SK-N-SH (cell line): ENCODE data around the gene MCC. TPM values are rescaled to one million over a fixed set of nuclear protein-coding genes. Genes with fewer than 3 reads are reported as not detected.

Source experiments
- CTCF ChIA-PET: fragments of 300-600, 350-600 bp; formaldehyde crosslinking; extraction: SDS; loops from one replicate; lab custom pipeline; 2021; lab: Yijun Ruan, JAX
- POLR2A ChIA-PET: fragments of 350-600 bp; sonication (Branson Sonifier 250); formaldehyde crosslinking; extraction: SDS; loops from one replicate; lab custom pipeline; 2020; ENCODE audit warnings: antibody characterized with exemption, inconsistent platforms; lab: Yijun Ruan, JAX
- DNase-seq: peaks from one replicate; pipeline ENCODE4 v3.0.0; 2012
- H2AFZ ChIP-seq: fragments of 200-600 bp; sonication (generic); 2 replicates; pipeline ENCODE4 v1.8.1; 2016; ENCODE audit warnings: antibody characterized with exemption, mild to moderate bottlenecking, low read depth
- H3F3A ChIP-seq: fragments of 200-600 bp; sonication (generic); replicated peaks from 2 replicates; pipeline ENCODE3; 2016; ENCODE audit warnings: antibody characterized with exemption, mild to moderate bottlenecking; ENCODE audit not compliant: insufficient read depth
- H3K27ac ChIP-seq, 2 experiments: fragments of 200-500 bp in 1 of 2; fragments of 200-600 bp in 1 of 2; sonication (Bioruptor generic) in 1 of 2; sonication (generic), shearing (Covaris generic) in 1 of 2; 2 replicates each; pipeline versions ENCODE4 v1.5.1 to v1.6.1; 2014 to 2016; ENCODE audit warnings: low read depth in 2 of 2, inconsistent platforms in 1 of 2, low read length in 1 of 2, mild to moderate bottlenecking in 1 of 2, mixed read lengths in 1 of 2
- H3K27me3 ChIP-seq: fragments of 200-600 bp; sonication (generic), shearing (Covaris generic); 2 replicates; pipeline ENCODE4 v1.6.1; 2016; ENCODE audit warnings: mixed run types; ENCODE audit not compliant: insufficient read depth
- H3K36me3 ChIP-seq, 2 experiments: fragments of 200-500 bp in 1 of 2; fragments of 200-600 bp in 1 of 2; sonication (Bioruptor generic) in 1 of 2; sonication (generic) in 1 of 2; replicated peaks in 1 of 2; 2 replicates each; pipeline versions ENCODE3 to v1.5.1; 2014 to 2016; ENCODE audit warnings: low read length in 1 of 2, mild to moderate bottlenecking in 1 of 2; ENCODE audit not compliant: insufficient read depth in 2 of 2, control insufficient read depth in 1 of 2
- H3K4me1 ChIP-seq, 2 experiments: fragments of 200-500 bp in 1 of 2; fragments of 200-600 bp in 1 of 2; sonication (Bioruptor generic) in 1 of 2; sonication (generic), shearing (Covaris generic) in 1 of 2; 2 replicates each; pipeline versions ENCODE4 v1.5.1 to v1.6.1; 2014 to 2016; ENCODE audit warnings: low read depth in 1 of 2, low read length in 1 of 2, mixed run types in 1 of 2; ENCODE audit not compliant: insufficient read depth in 2 of 2, control insufficient read depth in 1 of 2
- H3K4me2 ChIP-seq: fragments of 200-600 bp; sonication (generic), shearing (Covaris generic); 2 replicates; pipeline ENCODE4 v1.6.1; 2017; ENCODE audit warnings: mixed run types
- H3K4me3 ChIP-seq, 2 experiments: fragments of 200-500 bp in 1 of 2; fragments of 200-600 bp in 1 of 2; sonication (Bioruptor generic) in 1 of 2; sonication (generic), shearing (Covaris generic) in 1 of 2; 2 replicates each; pipeline versions ENCODE4 v1.5.1 to v1.8.1; 2014 to 2016; ENCODE audit warnings: low read depth in 2 of 2, inconsistent platforms in 1 of 2, low read length in 1 of 2, mild to moderate bottlenecking in 1 of 2, mixed read lengths in 1 of 2, moderate library complexity in 1 of 2
- H3K79me2 ChIP-seq: fragments of 200-600 bp; sonication (generic); 2 replicates; pipeline ENCODE4 v1.8.1; 2017; ENCODE audit warnings: mild to moderate bottlenecking; ENCODE audit not compliant: insufficient read depth
- H3K9ac ChIP-seq: fragments of 200-600 bp; sonication (generic); 2 replicates; pipeline ENCODE4 v1.6.1; 2017; ENCODE audit warnings: mixed run types
- H3K9me2 ChIP-seq: fragments of 200-600 bp; sonication (generic); 2 replicates; pipeline ENCODE4 v1.6.1; 2017; ENCODE audit warnings: mixed run types
- H3K9me3 ChIP-seq: fragments of 200-600 bp; sonication (generic); 2 replicates; pipeline ENCODE4 v1.6.1; 2017; ENCODE audit warnings: mixed run types, mild to moderate bottlenecking, moderate library complexity
- H4K20me1 ChIP-seq: fragments of 200-600 bp; sonication (generic); 2 replicates; pipeline ENCODE4 v1.6.1; 2017; ENCODE audit warnings: mild to moderate bottlenecking, mixed run types; ENCODE audit not compliant: insufficient read depth
- ELF1 ChIP-seq: IDR thresholded peaks from 2 replicates; pipeline ENCODE4 v1.4.0; 2012
- EP300 ChIP-seq, 2 experiments: IDR thresholded peaks; 2 replicates each; pipeline versions ENCODE4 v1.4.0 to v1.6.1; 2012; ENCODE audit warnings: borderline replicate concordance in 1 of 2, low read depth in 1 of 2, low read length in 1 of 2
- FOSL2 ChIP-seq: IDR thresholded peaks from 2 replicates; pipeline ENCODE4 v1.4.0; 2012; ENCODE audit warnings: low read depth, mild to moderate bottlenecking, moderate library complexity, borderline replicate concordance
- FOXM1 ChIP-seq: IDR thresholded peaks from 2 replicates; pipeline ENCODE4 v1.4.0; 2012; ENCODE audit warnings: low read depth, mild to moderate bottlenecking
- GABPA ChIP-seq: IDR thresholded peaks from 2 replicates; pipeline ENCODE4 v1.4.0; 2012; ENCODE audit warnings: low read depth, mild to moderate bottlenecking
- GATA2 ChIP-seq: sonication (generic); formaldehyde crosslinking; IDR thresholded peaks from 2 replicates; pipeline ENCODE4 v1.5.0; 2020; ENCODE audit warnings: mild to moderate bottlenecking, missing genetic modification reagents
- JUND ChIP-seq: IDR thresholded peaks from 2 replicates; pipeline ENCODE4 v1.4.0; 2012
- MEF2A ChIP-seq: IDR thresholded peaks from 2 replicates; pipeline ENCODE4 v1.4.0; 2012; ENCODE audit warnings: low read depth, borderline replicate concordance
- MXI1 ChIP-seq: IDR thresholded peaks from 2 replicates; pipeline ENCODE4 v1.6.1; 2012; ENCODE audit warnings: mild to moderate bottlenecking, low read depth, low read length, improper control_type of control experiment
- NFIC ChIP-seq: IDR thresholded peaks from 2 replicates; pipeline ENCODE4 v1.4.0; 2012; ENCODE audit warnings: borderline replicate concordance
- NRF1 ChIP-seq: IDR thresholded peaks from 2 replicates; pipeline ENCODE4 v1.6.1; 2012; ENCODE audit warnings: low read depth, mild to moderate bottlenecking, low read length
- POLR2AphosphoS5 ChIP-seq: IDR thresholded peaks from 2 replicates; pipeline ENCODE4 v1.6.1; 2012; ENCODE audit warnings: low read depth, low read length
- RAD21 ChIP-seq: IDR thresholded peaks from 2 replicates; pipeline ENCODE4 v1.6.1; 2012; ENCODE audit warnings: mild to moderate bottlenecking, low read length
- RFX5 ChIP-seq: IDR thresholded peaks from 2 replicates; pipeline ENCODE4 v1.6.1; 2012; ENCODE audit warnings: mild to moderate bottlenecking, improper control_type of control experiment, low read length
- RXRA ChIP-seq: IDR thresholded peaks from 2 replicates; pipeline ENCODE4 v1.4.0; 2012; ENCODE audit warnings: low read depth, mild to moderate bottlenecking, borderline replicate concordance
- SIN3A ChIP-seq: IDR thresholded peaks from 2 replicates; pipeline ENCODE4 v1.6.1; 2012; ENCODE audit warnings: low read depth, mild to moderate bottlenecking, low read length, moderate library complexity, borderline replicate concordance
- TCF12 ChIP-seq: IDR thresholded peaks from 2 replicates; pipeline ENCODE4 v1.4.0; 2012
- YY1 ChIP-seq: IDR thresholded peaks from 2 replicates; pipeline ENCODE4 v1.4.0; 2012; ENCODE audit warnings: low read depth, mild to moderate bottlenecking
- WGBS: methylation state at CpG from one replicate; pipeline ENCODE4 v1.1.6; 2017; ENCODE audit warnings: low lambda C conversion rate; 5-methylcytosine and 5-hydroxymethylcytosine counted together
- polyA plus RNA-seq, 3 experiments: library from polyadenylated mRNA; depleted of rRNA; stranded (reverse); fragments of >200 nt; gene quantifications; 2 replicates each; pipeline ENCODE4 v1.2.3, GENCODE V29; 2012
- TF ChIP-seq, protein P1 (sequence below): IDR thresholded peaks from 2 replicates; pipeline ENCODE4 v1.4.0; 2012; ENCODE audit warnings: low read depth, borderline replicate concordance
- TF ChIP-seq, protein P2 (sequence below): IDR thresholded peaks from 2 replicates; pipeline ENCODE4 v1.4.0; 2012; ENCODE audit warnings: low read depth
- TF ChIP-seq, protein P3 (sequence below): IDR thresholded peaks from 2 replicates; pipeline ENCODE4 v1.4.0; 2012; ENCODE audit warnings: low read depth, borderline replicate concordance
- TF ChIP-seq, protein P4 (sequence below): fragments of 150-350 bp; IDR thresholded peaks from 2 replicates; pipeline ENCODE4 v1.6.1; 2016; ENCODE audit warnings: mild to moderate bottlenecking, low read depth, low read length
- TF ChIP-seq, protein P5 (sequence below): fragments of 150-350 bp; IDR thresholded peaks from 2 replicates; pipeline ENCODE4 v1.6.1; 2017; ENCODE audit warnings: antibody characterized with exemption, low read length, low read depth, borderline replicate concordance

MCC gene
- polyA plus RNA-seq, 1 of the 3 experiments (the other 2 are of a cell fraction), result 3.6 TPM

DNA sequence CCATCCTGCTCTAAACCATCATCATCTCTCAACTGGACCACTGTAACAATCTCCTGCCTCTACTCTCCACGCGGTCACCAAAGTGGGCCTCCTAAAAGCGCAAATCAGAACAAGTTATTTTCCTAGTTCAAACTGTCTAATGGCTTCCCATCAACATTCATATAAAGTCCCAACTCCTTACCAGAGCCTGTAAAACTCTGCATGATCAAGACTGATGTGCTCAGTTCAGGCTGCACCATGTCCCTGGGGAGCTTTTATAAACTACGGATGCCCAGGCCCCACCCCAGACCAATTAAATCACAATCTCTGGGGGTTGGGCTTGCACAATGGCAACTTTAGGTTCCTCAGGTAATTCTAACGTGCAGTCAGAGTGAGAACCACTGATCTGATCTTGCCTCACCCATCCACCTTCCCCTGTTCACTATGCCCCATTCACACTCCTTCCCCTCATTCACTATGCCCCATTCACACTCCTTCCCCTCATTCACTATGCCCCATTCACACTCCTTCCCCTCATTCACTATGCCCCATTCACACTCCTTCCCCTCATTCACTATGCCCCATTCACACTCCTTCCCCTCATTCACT, 382.5 kb downstream of the MCC start:
- Histone ChIP-seq H3K27me3 (no peaks in the 10 kb centered on the region), H3K79me2 (no peaks in the 10 kb centered on the region), H3K4me2 (no peak overlapping the region), H4K20me1 (no peaks in the 10 kb centered on the region), H3F3A (no peaks in the 10 kb centered on the region), H3K4me1 (peaks cover 0 to 12% of the 10 kb centered on the region in 2 experiments; a peak in 1 of 4 replicates), H3K4me3 (no peak overlapping the region), H2AFZ (no peak overlapping the region), H3K36me3 (no peaks in the 10 kb centered on the region), H3K9me3 (no peaks in the 10 kb centered on the region), H3K9ac (no peak overlapping the region), H3K27ac (no peak overlapping the region), H3K9me2 (no peaks in the 10 kb centered on the region)
- TF ChIP-seq MEF2A (no peak), GABPA (no peak), YY1 (no peak), NFIC (no peak), RAD21 (no peak), TCF12 (no peak), SIN3A (no peak), POLR2AphosphoS5 (no peak), JUND (no peak), ELF1 (no peak), RXRA (no peak), FOSL2 (no peak)
- TF ChIP-seq, protein P1, sequence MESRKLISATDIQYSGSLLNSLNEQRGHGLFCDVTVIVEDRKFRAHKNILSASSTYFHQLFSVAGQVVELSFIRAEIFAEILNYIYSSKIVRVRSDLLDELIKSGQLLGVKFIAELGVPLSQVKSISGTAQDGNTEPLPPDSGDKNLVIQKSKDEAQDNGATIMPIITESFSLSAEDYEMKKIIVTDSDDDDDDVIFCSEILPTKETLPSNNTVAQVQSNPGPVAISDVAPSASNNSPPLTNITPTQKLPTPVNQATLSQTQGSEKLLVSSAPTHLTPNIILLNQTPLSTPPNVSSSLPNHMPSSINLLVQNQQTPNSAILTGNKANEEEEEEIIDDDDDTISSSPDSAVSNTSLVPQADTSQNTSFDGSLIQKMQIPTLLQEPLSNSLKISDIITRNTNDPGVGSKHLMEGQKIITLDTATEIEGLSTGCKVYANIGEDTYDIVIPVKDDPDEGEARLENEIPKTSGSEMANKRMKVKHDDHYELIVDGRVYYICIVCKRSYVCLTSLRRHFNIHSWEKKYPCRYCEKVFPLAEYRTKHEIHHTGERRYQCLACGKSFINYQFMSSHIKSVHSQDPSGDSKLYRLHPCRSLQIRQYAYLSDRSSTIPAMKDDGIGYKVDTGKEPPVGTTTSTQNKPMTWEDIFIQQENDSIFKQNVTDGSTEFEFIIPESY, result no peak
- TF ChIP-seq, protein P2, sequence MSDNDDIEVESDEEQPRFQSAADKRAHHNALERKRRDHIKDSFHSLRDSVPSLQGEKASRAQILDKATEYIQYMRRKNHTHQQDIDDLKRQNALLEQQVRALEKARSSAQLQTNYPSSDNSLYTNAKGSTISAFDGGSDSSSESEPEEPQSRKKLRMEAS, result no peak
- 70% methylated on average over 5 of the region's 5 CpGs for WGBS
- ChIA-PET CTCF (no interaction called here), POLR2A (no interaction called here)
- no peak for DNase-seq

DNA sequence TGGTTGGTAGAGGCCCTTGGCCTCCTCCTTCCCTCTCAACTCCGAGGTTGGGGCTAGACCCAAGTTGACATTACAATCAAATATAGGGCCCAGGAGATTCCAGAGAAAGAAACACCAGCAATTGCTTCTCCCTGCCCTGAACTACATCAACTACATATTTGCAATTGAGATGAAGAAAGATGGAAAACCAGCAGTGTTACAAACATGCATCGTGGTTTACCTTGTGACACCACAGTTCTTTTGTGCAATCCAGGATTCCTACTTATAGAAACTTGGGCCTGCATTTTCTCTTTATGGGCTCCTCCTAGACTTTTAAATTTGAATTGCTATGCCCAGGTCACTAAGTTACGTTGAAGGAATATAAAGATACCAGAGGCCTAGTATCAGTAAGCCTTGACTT, 384.9 kb downstream of the MCC start:
- DNase-seq, result no peak
- Histone ChIP-seq H3K79me2 (no peaks in the 10 kb centered on the region), H3K9me2 (no peaks in the 10 kb centered on the region), H3K9me3 (no peaks in the 10 kb centered on the region), H3K27me3 (no peaks in the 10 kb centered on the region), H3K4me2 (no peak overlapping the region), H3K36me3 (no peaks in the 10 kb centered on the region), H4K20me1 (no peaks in the 10 kb centered on the region), H2AFZ (no peak overlapping the region), H3F3A (no peaks in the 10 kb centered on the region), H3K9ac (no peak overlapping the region), H3K27ac (no peak overlapping the region), H3K4me3 (no peak overlapping the region), H3K4me1 (no peaks in the 10 kb centered on the region; a peak in 1 of 4 replicates)
- ChIA-PET CTCF (no interaction called here), POLR2A (no interaction called here)
- 54% methylated on average over 3 of the region's 3 CpGs for WGBS
- TF ChIP-seq RXRA, result no peak
- TF ChIP-seq, protein P3, sequence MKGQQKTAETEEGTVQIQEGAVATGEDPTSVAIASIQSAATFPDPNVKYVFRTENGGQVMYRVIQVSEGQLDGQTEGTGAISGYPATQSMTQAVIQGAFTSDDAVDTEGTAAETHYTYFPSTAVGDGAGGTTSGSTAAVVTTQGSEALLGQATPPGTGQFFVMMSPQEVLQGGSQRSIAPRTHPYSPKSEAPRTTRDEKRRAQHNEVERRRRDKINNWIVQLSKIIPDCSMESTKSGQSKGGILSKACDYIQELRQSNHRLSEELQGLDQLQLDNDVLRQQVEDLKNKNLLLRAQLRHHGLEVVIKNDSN, result no peak
- TF ChIP-seq, protein P1, result no peak
- TF ChIP-seq, protein P4, sequence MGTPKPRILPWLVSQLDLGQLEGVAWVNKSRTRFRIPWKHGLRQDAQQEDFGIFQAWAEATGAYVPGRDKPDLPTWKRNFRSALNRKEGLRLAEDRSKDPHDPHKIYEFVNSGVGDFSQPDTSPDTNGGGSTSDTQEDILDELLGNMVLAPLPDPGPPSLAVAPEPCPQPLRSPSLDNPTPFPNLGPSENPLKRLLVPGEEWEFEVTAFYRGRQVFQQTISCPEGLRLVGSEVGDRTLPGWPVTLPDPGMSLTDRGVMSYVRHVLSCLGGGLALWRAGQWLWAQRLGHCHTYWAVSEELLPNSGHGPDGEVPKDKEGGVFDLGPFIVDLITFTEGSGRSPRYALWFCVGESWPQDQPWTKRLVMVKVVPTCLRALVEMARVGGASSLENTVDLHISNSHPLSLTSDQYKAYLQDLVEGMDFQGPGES, result no peak
- TF ChIP-seq EP300 (IDR thresholded peaks at IDR 0.05; ENCODE audit: borderline replicate concordance in 1 of 2, low read depth in 1 of 2, low read length in 1 of 2), result no peak
- no peak for TF ChIP-seq RFX5
- no peak for TF ChIP-seq GABPA
- TF ChIP-seq GATA2 (CRISPR knock-in tag), result no peak
- TF ChIP-seq MEF2A, result no peak
- no peak for TF ChIP-seq TCF12
- TF ChIP-seq, protein P5, sequence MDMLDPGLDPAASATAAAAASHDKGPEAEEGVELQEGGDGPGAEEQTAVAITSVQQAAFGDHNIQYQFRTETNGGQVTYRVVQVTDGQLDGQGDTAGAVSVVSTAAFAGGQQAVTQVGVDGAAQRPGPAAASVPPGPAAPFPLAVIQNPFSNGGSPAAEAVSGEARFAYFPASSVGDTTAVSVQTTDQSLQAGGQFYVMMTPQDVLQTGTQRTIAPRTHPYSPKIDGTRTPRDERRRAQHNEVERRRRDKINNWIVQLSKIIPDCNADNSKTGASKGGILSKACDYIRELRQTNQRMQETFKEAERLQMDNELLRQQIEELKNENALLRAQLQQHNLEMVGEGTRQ, result no peak
- no peak for TF ChIP-seq MXI1
- TF ChIP-seq NRF1, result no peak
- no peak for TF ChIP-seq FOXM1
